ENCODE data around the gene DNAJB14. TPM values are rescaled to one million over a fixed set of nuclear protein-coding genes. Genes with fewer than 3 reads are reported as not detected.

Gene DNAJB14
- total RNA-seq, 1 donor from 2014 or later = 60.5 TPM

GRCh38 chr4:99938243-99938753, 8.1 kb downstream of the DNAJB14 start:
- Histone ChIP-seq H3K79me2 (ENCODE audit: insufficient read depth, low read length) (peaks cover 97% of the 10 kb centered on the region), H3K4me1 (ENCODE audit: insufficient read depth, low read length) (no peaks in the 10 kb centered on the region), H3K36me3 (ENCODE audit: insufficient read depth, low read length) (no peaks in the 10 kb centered on the region), H3K4me2 (ENCODE audit: low read length) (no peak overlapping the region), H3K9ac (ENCODE audit: low read length) (no peak overlapping the region), H3K4me3 (ENCODE audit: insufficient read depth, low read depth, low read length) (no peak overlapping the region), H3K27ac (ENCODE audit: low read depth, low read length) (no peak overlapping the region), H2AFZ (ENCODE audit: low read depth, low read length) (no peak overlapping the region), H3K9me3 (ENCODE audit: insufficient read depth, low read depth, low read length) (peaks cover 5% of the 10 kb centered on the region), H4K20me1 (ENCODE audit: insufficient read depth, low read length) (peaks cover 37% of the 10 kb centered on the region), H3K27me3 (ENCODE audit: insufficient read depth, low read length) (no peaks in the 10 kb centered on the region)
- Mint-ChIP-seq H3K27ac (ENCODE audit: unreplicated experiment) (no peak overlapping the region), H3K9me3 (ENCODE audit: unreplicated experiment) (peaks cover 10% of the 10 kb centered on the region), H3K4me1 (ENCODE audit: low read depth, unreplicated experiment) (peaks cover 5% of the 10 kb centered on the region), H3K36me3 (ENCODE audit: low read depth, unreplicated experiment) (peaks cover 14% of the 10 kb centered on the region), H3K27me3 (ENCODE audit: low read depth, unreplicated experiment) (no peaks in the 10 kb centered on the region), H3K4me3 (ENCODE audit: unreplicated experiment) (no peak overlapping the region)
- no peak for DNase-seq (ENCODE audit: low read depth)
- FAIRE-seq = no peak
- TF ChIP-seq CTCF (IDR thresholded peaks at IDR 0.05; ENCODE audit: insufficient read depth, low read depth, low read length) = no peak

GRCh38 chr4:99934891-99935290, 11.5 kb downstream of the DNAJB14 start:
- no peaks in the 10 kb centered on the region for H3K27me3 ChIP-seq (ENCODE audit: insufficient read depth, low read length)
- DNase-seq (ENCODE audit: low read depth) (no peak), FAIRE-seq (no peak)
- Mint-ChIP-seq H3K4me1 (ENCODE audit: low read depth, unreplicated experiment) (peaks cover 5% of the 10 kb centered on the region), H3K27ac (ENCODE audit: unreplicated experiment) (no peak overlapping the region), H3K9me3 (ENCODE audit: unreplicated experiment) (peaks cover 10% of the 10 kb centered on the region), H3K36me3 (ENCODE audit: low read depth, unreplicated experiment) (peaks cover 14% of the 10 kb centered on the region), H3K27me3 (ENCODE audit: low read depth, unreplicated experiment) (no peaks in the 10 kb centered on the region), H3K4me3 (ENCODE audit: unreplicated experiment) (no peak overlapping the region)
- H3K79me2 ChIP-seq (ENCODE audit: insufficient read depth, low read length) = peaks cover 97% of the 10 kb centered on the region
- no peak overlapping the region for H2AFZ ChIP-seq (ENCODE audit: low read depth, low read length)
- H3K27ac ChIP-seq (ENCODE audit: low read depth, low read length) = no peak overlapping the region
- no peak for TF ChIP-seq CTCF (IDR thresholded peaks at IDR 0.05; ENCODE audit: insufficient read depth, low read depth, low read length)
- TF ChIP-seq EZH2 (IDR thresholded peaks at IDR 0.05; ENCODE audit: insufficient read depth, low read length) = no peak
- H3K4me2 ChIP-seq (ENCODE audit: low read length) = no peak overlapping the region
- peaks cover 50% of the 10 kb centered on the region for H4K20me1 ChIP-seq (ENCODE audit: insufficient read depth, low read length)
- no peak overlapping the region for H3K4me3 ChIP-seq (ENCODE audit: insufficient read depth, low read depth, low read length)
- H3K4me1 ChIP-seq (ENCODE audit: insufficient read depth, low read length) = no peaks in the 10 kb centered on the region
- H3K9ac ChIP-seq (ENCODE audit: low read length) = no peak overlapping the region
- H3K36me3 ChIP-seq (ENCODE audit: insufficient read depth, low read length) = no peaks in the 10 kb centered on the region
- H3K9me3 ChIP-seq (ENCODE audit: insufficient read depth, low read depth, low read length) = peaks cover 5% of the 10 kb centered on the region

- Histone ChIP-seq H3K36me3 (ENCODE audit: insufficient read depth, low read length) (peaks cover 10% of the 10 kb centered on the region), H3K9ac (ENCODE audit: low read length) (no peak overlapping the region), H2AFZ (ENCODE audit: low read depth, low read length) (no peak overlapping the region), H4K20me1 (ENCODE audit: insufficient read depth, low read length) (peaks cover 32% of the 10 kb centered on the region), H3K4me3 (ENCODE audit: insufficient read depth, low read depth, low read length) (no peak overlapping the region), H3K4me2 (ENCODE audit: low read length) (no peak overlapping the region), H3K79me2 (ENCODE audit: insufficient read depth, low read length) (peaks cover 72% of the 10 kb centered on the region), H3K27me3 (ENCODE audit: insufficient read depth, low read length) (no peaks in the 10 kb centered on the region), H3K9me3 (ENCODE audit: insufficient read depth, low read depth, low read length) (no peaks in the 10 kb centered on the region), H3K4me1 (ENCODE audit: insufficient read depth, low read length) (no peaks in the 10 kb centered on the region), H3K27ac (ENCODE audit: low read depth, low read length) (no peak overlapping the region)
- no peak for TF ChIP-seq EZH2 (IDR thresholded peaks at IDR 0.05; ENCODE audit: insufficient read depth, low read length)
- no peak for TF ChIP-seq CTCF (IDR thresholded peaks at IDR 0.05; ENCODE audit: insufficient read depth, low read depth, low read length)
- Mint-ChIP-seq H3K9me3 (ENCODE audit: unreplicated experiment) (no peaks in the 10 kb centered on the region), H3K4me3 (ENCODE audit: unreplicated experiment) (no peak overlapping the region), H3K36me3 (ENCODE audit: low read depth, unreplicated experiment) (no peaks in the 10 kb centered on the region), H3K27ac (ENCODE audit: unreplicated experiment) (no peak overlapping the region), H3K27me3 (ENCODE audit: low read depth, unreplicated experiment) (no peaks in the 10 kb centered on the region), H3K4me1 (ENCODE audit: low read depth, unreplicated experiment) (peaks cover 4% of the 10 kb centered on the region)
- no peak for DNase-seq (ENCODE audit: low read depth)
- no peak for FAIRE-seq
Observed at GRCh38 chr4:99927566-99927965, 18.9 kb downstream of the DNAJB14 start.

Measured in astrocyte (in vitro differentiated cells and primary cell).